HL-60 (cell line): ENCODE measurements around the gene GPNMB.

Experiments
- GABPA ChIP-seq: IDR thresholded peaks from 2 replicates; pipeline ENCODE4 v1.6.1; 2012; ENCODE audit warnings: low read depth
- POLR2AphosphoS5 ChIP-seq: IDR thresholded peaks from 2 replicates; pipeline ENCODE4 v1.6.1; 2012; ENCODE audit warnings: low read depth
- SPI1 ChIP-seq: IDR thresholded peaks from 2 replicates; pipeline ENCODE4 v1.6.1; 2012; ENCODE audit warnings: low read depth, mild to moderate bottlenecking, borderline replicate concordance
- TF ChIP-seq, protein P1 (sequence below): IDR thresholded peaks from one replicate; pipeline ENCODE4 v1.5.1; 2011; ENCODE audit warnings: low read length, control low read depth, inconsistent platforms; ENCODE audit not compliant: insufficient read depth
- TF ChIP-seq, protein P2 (sequence below): IDR thresholded peaks from 2 replicates; pipeline ENCODE4 v1.6.1; 2012; ENCODE audit warnings: low read depth; ENCODE audit not compliant: insufficient replicate concordance

DNA sequence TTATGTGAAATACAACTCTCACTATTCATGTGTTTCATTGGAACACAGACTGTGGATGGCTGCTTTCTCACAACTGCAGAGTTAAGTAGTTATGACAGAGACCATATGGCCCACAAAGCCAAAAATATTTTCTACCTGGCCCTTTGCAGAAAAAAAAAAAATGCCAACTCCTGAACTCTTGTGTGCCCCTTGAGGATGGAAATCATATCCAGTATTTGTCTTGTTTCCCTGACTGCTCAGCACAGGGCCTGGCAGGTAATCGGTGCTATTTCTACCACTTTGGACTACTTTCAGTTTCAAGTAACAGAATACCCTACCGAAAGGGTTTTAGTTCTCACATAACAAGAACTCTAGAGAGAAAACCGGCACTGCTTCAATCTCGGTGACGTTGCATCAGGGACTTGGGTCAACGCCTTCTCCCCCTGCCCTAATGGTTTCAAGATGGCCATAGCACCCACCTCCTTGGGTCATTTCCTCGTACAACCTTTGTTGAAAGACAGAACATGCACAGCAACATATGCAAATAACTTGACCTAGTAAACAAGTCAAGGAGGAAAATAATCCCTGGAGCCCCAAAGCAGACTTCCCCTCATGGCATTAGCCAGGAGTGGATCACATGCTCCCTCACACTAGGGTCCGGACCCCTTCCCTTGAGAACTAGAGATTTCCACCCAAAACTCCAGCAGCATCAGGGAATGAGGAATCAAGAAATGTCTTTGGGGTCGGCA lies 11.8 kb upstream of the GPNMB start:
- TF ChIP-seq, protein P1, sequence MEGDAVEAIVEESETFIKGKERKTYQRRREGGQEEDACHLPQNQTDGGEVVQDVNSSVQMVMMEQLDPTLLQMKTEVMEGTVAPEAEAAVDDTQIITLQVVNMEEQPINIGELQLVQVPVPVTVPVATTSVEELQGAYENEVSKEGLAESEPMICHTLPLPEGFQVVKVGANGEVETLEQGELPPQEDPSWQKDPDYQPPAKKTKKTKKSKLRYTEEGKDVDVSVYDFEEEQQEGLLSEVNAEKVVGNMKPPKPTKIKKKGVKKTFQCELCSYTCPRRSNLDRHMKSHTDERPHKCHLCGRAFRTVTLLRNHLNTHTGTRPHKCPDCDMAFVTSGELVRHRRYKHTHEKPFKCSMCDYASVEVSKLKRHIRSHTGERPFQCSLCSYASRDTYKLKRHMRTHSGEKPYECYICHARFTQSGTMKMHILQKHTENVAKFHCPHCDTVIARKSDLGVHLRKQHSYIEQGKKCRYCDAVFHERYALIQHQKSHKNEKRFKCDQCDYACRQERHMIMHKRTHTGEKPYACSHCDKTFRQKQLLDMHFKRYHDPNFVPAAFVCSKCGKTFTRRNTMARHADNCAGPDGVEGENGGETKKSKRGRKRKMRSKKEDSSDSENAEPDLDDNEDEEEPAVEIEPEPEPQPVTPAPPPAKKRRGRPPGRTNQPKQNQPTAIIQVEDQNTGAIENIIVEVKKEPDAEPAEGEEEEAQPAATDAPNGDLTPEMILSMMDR, result no peak
- no peak for TF ChIP-seq POLR2AphosphoS5
- TF ChIP-seq, protein P2, sequence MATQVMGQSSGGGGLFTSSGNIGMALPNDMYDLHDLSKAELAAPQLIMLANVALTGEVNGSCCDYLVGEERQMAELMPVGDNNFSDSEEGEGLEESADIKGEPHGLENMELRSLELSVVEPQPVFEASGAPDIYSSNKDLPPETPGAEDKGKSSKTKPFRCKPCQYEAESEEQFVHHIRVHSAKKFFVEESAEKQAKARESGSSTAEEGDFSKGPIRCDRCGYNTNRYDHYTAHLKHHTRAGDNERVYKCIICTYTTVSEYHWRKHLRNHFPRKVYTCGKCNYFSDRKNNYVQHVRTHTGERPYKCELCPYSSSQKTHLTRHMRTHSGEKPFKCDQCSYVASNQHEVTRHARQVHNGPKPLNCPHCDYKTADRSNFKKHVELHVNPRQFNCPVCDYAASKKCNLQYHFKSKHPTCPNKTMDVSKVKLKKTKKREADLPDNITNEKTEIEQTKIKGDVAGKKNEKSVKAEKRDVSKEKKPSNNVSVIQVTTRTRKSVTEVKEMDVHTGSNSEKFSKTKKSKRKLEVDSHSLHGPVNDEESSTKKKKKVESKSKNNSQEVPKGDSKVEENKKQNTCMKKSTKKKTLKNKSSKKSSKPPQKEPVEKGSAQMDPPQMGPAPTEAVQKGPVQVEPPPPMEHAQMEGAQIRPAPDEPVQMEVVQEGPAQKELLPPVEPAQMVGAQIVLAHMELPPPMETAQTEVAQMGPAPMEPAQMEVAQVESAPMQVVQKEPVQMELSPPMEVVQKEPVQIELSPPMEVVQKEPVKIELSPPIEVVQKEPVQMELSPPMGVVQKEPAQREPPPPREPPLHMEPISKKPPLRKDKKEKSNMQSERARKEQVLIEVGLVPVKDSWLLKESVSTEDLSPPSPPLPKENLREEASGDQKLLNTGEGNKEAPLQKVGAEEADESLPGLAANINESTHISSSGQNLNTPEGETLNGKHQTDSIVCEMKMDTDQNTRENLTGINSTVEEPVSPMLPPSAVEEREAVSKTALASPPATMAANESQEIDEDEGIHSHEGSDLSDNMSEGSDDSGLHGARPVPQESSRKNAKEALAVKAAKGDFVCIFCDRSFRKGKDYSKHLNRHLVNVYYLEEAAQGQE, result no peak
- TF ChIP-seq GABPA, result no peak
- no peak for TF ChIP-seq SPI1
